B cell (primary cell): ENCODE measurements around the gene RAP1GAP2. TPM values are rescaled to one million over a fixed set of nuclear protein-coding genes. Genes with fewer than 3 reads are reported as not detected.

ENCODE experiments used
- ATAC-seq: fragments of 200-7000 bp; cut with Tn5 transposase; one replicate; pipeline ENCODE4 v1.10.0; 2021; ENCODE audit warnings: low read depth, mild to moderate bottlenecking, moderate number of reproducible peaks, moderate library complexity
- CTCF ChIA-PET: fragments of 350-600 bp; sonication (Branson Sonifier 250); formaldehyde crosslinking; loops from one replicate; lab custom pipeline; 2021; ENCODE audit warnings: antibody characterized with exemption, inconsistent platforms; lab: Charles Lee
- POLR2A ChIA-PET: fragments of 350-600 bp; sonication (Branson Sonifier 250); formaldehyde crosslinking; loops from one replicate; lab custom pipeline; 2021; ENCODE audit warnings: antibody characterized with exemption; lab: Charles Lee
- DNase-seq: peaks from one replicate; pipeline ENCODE4 v3.0.0; 2013
- H2AFZ ChIP-seq: 2 replicates; pipeline ENCODE4 v1.6.1; 2012; ENCODE audit warnings: mild to moderate bottlenecking, low read depth, low read length; ENCODE audit not compliant: insufficient read depth, poor library complexity, severe bottlenecking
- H3K27ac ChIP-seq, 2 donors: 1 replicate in 1 of 2; 2 replicates in 1 of 2; pipeline ENCODE4 v1.5.1; 2012 to 2013; ENCODE audit warnings: low read length in 2 of 2, mild to moderate bottlenecking in 2 of 2, moderate library complexity in 1 of 2
- H3K27me3 ChIP-seq, 4 experiments: fragments of 200-600 bp in 1 of 4; sonication (generic) in 1 of 4; replicated peaks in 1 of 4; 1 replicate in 2 of 4; 2 replicates in 2 of 4; pipeline versions ENCODE4 v1.6.1 to v1.7.0; 2013 to 2016; ENCODE audit warnings: low read length in 3 of 4, mild to moderate bottlenecking in 2 of 4, mixed read lengths in 1 of 4, moderate library complexity in 1 of 4; ENCODE audit not compliant: insufficient read depth in 4 of 4, control insufficient read depth in 3 of 4; ENCODE audit errors: control extremely low read depth in 1 of 4
- H3K36me3 ChIP-seq, 2 experiments: replicated peaks in 1 of 2; 1 replicate in 1 of 2; 2 replicates in 1 of 2; pipeline versions ENCODE4 v1.6.1 to v1.7.1; 2013; ENCODE audit warnings: low read length in 1 of 2; ENCODE audit not compliant: insufficient read depth in 2 of 2, control insufficient read depth in 1 of 2; ENCODE audit errors: control extremely low read depth in 1 of 2, extremely low read depth in 1 of 2
- H3K4me1 ChIP-seq, 2 donors: fragments of 200-600 bp in 1 of 2; sonication (generic) in 1 of 2; 1 replicate in 1 of 2; 2 replicates in 1 of 2; pipeline versions ENCODE4 v1.5.1 to v1.6.1; 2013 to 2017; ENCODE audit warnings: low read length in 2 of 2; ENCODE audit not compliant: control insufficient read depth in 2 of 2, insufficient read depth in 2 of 2
- H3K4me2 ChIP-seq: replicated peaks from 2 replicates; pipeline ENCODE3; 2012; ENCODE audit warnings: mild to moderate bottlenecking, low read depth, low read length; ENCODE audit not compliant: poor library complexity, severe bottlenecking
- H3K4me3 ChIP-seq, 5 experiments: fragments of 200-600 bp in 1 of 5; sonication (generic) in 1 of 5; 1 replicate in 3 of 5; 2 replicates in 2 of 5; pipeline versions ENCODE4 v1.5.1 to v1.7.0; 2011 to 2016; ENCODE audit warnings: low read length in 4 of 5, mild to moderate bottlenecking in 4 of 5, low read depth in 2 of 5, control low read depth in 1 of 5, moderate library complexity in 1 of 5; ENCODE audit not compliant: insufficient read depth in 1 of 5; ENCODE audit errors: control extremely low read depth in 1 of 5, extremely low read depth in 1 of 5
- H3K79me2 ChIP-seq: fragments of 200-600 bp; sonication (generic); one replicate; pipeline ENCODE4 v1.6.0; 2016; ENCODE audit warnings: low read length; ENCODE audit not compliant: control insufficient read depth, insufficient read depth
- H3K9ac ChIP-seq: fragments of 200-600 bp; sonication (generic); 2 replicates; pipeline ENCODE4 v1.6.1; 2017; ENCODE audit warnings: mild to moderate bottlenecking, low read length, moderate library complexity
- H3K9me3 ChIP-seq, 3 donors: one replicate each; pipeline versions ENCODE4 v1.6.1 to v1.7.1; 2013; ENCODE audit warnings: low read length in 2 of 3; ENCODE audit not compliant: control insufficient read depth in 2 of 3, insufficient read depth in 1 of 3; ENCODE audit errors: control extremely low read depth in 1 of 3
- H4K20me1 ChIP-seq: 2 replicates; pipeline ENCODE4 v1.6.0; 2012; ENCODE audit warnings: mild to moderate bottlenecking, low read length; ENCODE audit not compliant: insufficient read depth, control insufficient read depth, poor library complexity, severe bottlenecking
- H3K27ac Mint-ChIP-seq: one replicate; pipeline ENCODE4 v1.8.0; 2021; ENCODE audit warnings: mixed read lengths
- H3K27me3 Mint-ChIP-seq: one replicate; pipeline ENCODE4 v1.8.0; 2021; ENCODE audit warnings: mixed read lengths
- H3K4me1 Mint-ChIP-seq: one replicate; pipeline ENCODE4 v1.8.0; 2021; ENCODE audit warnings: mixed read lengths
- H3K4me3 Mint-ChIP-seq: one replicate; pipeline ENCODE4 v1.8.0; 2021; ENCODE audit warnings: mixed read lengths
- H3K9me3 Mint-ChIP-seq: one replicate; pipeline ENCODE4 v1.8.0; 2022; ENCODE audit warnings: mixed read lengths; ENCODE audit not compliant: insufficient read depth
- CTCF ChIP-seq: fragments of 200-600 bp; IDR thresholded peaks from one replicate; pipeline ENCODE4 v1.8.0; 2022; ENCODE audit warnings: antibody characterized with exemption, mild to moderate bottlenecking
- EZH2 ChIP-seq: IDR thresholded peaks from 2 replicates; pipeline ENCODE4 v1.6.1; 2012; ENCODE audit warnings: borderline replicate concordance, low read depth, mild to moderate bottlenecking, moderate library complexity, low read length; ENCODE audit not compliant: insufficient read depth, poor library complexity, severe bottlenecking
- WGBS: methylation state at CpG from one replicate; pipeline ENCODE4 v1.1.5; 2013; ENCODE audit warnings: missing lambda C conversion rate; ENCODE audit not compliant: insufficient coverage; 5-methylcytosine and 5-hydroxymethylcytosine counted together
- intact Hi-C: fragments of 100-400 bp; cut with micrococcal nuclease; formaldehyde crosslinking; loops from one replicate; pipeline ENCODE4 v1.10.0; 2022
- polyA plus RNA-seq: library from polyadenylated mRNA; depleted of rRNA; stranded (reverse); fragments of >200 nt; gene quantifications from 2 replicates; pipeline ENCODE4 v1.2.3, GENCODE V29; 2012
- total RNA-seq, 2 donors: library from RNA; stranded (reverse); fragments of 120-200 nt in 1 of 2; gene quantifications; 1 replicate in 1 of 2; 2 replicates in 1 of 2; pipeline versions ENCODE4 v1.2.3 to v1.2.4, GENCODE V29; 2013 to 2022

Gene RAP1GAP2
- total and polyA plus RNA-seq, 2 donors (not counting 1 experiment from before 2014, with no cell fraction given): 14.9 to 16.4 TPM

DNA sequence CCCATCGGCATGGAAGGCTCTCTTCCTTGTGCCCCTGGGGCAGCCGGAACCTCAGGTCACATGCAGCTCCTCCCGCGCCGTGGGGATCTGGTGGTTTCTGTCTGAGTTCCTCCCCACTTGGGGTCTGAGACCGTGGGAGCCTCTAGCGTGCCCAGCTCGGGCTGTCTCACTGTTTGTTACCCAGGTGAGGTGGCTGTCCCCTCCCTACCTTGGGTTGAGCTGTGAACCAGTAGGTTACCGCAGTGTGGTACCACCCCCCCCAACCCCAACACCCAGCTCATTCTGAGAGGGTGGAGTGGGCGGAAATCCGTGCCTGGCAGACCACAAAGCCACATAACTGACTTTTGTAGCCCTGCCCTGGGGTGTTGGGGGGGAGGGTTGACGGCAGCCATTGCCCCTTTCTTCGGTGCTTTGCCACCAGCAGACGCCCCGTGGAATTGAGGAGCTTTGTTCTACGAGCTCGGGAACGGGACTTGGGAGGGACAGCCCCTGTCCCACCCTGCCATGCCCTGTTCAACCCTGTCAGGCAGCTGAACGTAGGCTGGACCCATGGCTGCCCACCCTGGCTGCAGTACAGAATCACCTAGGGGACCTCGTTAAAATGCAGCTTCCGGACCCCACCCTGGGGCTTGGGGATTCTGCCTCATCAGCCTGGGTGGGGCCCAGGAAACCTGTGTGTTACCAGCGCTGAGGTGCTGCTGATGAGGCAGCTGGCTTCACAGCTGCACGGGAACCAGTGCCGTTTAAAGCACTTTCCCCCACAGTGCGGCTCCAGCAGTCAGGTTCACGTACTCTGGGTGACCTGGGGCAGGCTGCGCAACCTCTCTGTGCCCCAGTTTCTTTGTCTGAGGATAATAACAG is 18.5 kb downstream of the RAP1GAP2 start:
- WGBS: 0% methylated on average over 21 of the region's 27 CpGs
- ChIA-PET CTCF (interaction anchor here (0.6 to 3.2 kb wide), 16 partner anchors 11 to 198 kb away, joined by 3 to 59 read pairs (median 7); partner anchors contain the start of gene RAP1GAP2), POLR2A (interaction anchor here (0.6 to 2.9 kb wide), 16 partner anchors 9 to 821 kb away, joined by 3 to 22 read pairs (median 6); partner anchors contain the start of genes CTNS, METTL16, RAP1GAP2 and SHPK)
- ATAC-seq (peak; percentile 82), DNase-seq (peak; percentile 95)
- TF ChIP-seq EZH2: no peak
- no peak for TF ChIP-seq CTCF
- peak overlapping the region; percentile 73 for H3K9ac ChIP-seq
- H4K20me1 ChIP-seq: no peaks in the 10 kb centered on the region
- peak overlapping the region; percentile 69 to 79 for H3K27ac ChIP-seq
- H3K4me1 Mint-ChIP-seq: peaks cover 44% of the 10 kb centered on the region
- H3K9me3 ChIP-seq: peaks cover 0 to 4% (median 0%) of the 10 kb centered on the region in 3 donors
- H3K27me3 ChIP-seq: no peaks in the 10 kb centered on the region
- H3K4me1 ChIP-seq: peaks cover 24 to 55% of the 10 kb centered on the region in 2 donors
- H3K4me3 Mint-ChIP-seq: peak overlapping the region; percentile 75
- H3K79me2 ChIP-seq: peaks cover 11% of the 10 kb centered on the region
- intact Hi-C loops: loop anchor here (1.0 to 2.0 kb wide), 7 partner anchors 10 to 189 kb away; partner anchors contain the start of gene RAP1GAP2
- no peaks in the 10 kb centered on the region for H3K27me3 Mint-ChIP-seq
- peak overlapping the region; percentile 92 for H3K4me2 ChIP-seq
- peak overlapping the region; percentile 81 for H2AFZ ChIP-seq
- H3K4me3 ChIP-seq: peak overlapping the region in 4 of 5 experiments; percentile 39 to 70 (median 57)
- no peaks in the 10 kb centered on the region for H3K36me3 ChIP-seq
- peak overlapping the region; percentile 93 for H3K27ac Mint-ChIP-seq
- H3K9me3 Mint-ChIP-seq: no peaks in the 10 kb centered on the region
